ENCODE results near the gene KCND3. TPM values are rescaled to one million over a fixed set of nuclear protein-coding genes. Genes with fewer than 3 reads are reported as not detected.

The KCND3 gene
- not detected in 2 replicates for total RNA-seq

GRCh38 chr1:111989531-111990025 lies at the start of gene KCND3:
Gene KCND3, minus strand, starts transcription at chr1:111989668.

GRCh38 chr1:111755331-111756123 lies 233.9 kb downstream of the KCND3 start, which contains the start of gene DDX20:
Gene DDX20, plus strand, starts transcription at chr1:111755901. Its CDS starts 24 bp downstream, at chr1:111755925.

DNA sequence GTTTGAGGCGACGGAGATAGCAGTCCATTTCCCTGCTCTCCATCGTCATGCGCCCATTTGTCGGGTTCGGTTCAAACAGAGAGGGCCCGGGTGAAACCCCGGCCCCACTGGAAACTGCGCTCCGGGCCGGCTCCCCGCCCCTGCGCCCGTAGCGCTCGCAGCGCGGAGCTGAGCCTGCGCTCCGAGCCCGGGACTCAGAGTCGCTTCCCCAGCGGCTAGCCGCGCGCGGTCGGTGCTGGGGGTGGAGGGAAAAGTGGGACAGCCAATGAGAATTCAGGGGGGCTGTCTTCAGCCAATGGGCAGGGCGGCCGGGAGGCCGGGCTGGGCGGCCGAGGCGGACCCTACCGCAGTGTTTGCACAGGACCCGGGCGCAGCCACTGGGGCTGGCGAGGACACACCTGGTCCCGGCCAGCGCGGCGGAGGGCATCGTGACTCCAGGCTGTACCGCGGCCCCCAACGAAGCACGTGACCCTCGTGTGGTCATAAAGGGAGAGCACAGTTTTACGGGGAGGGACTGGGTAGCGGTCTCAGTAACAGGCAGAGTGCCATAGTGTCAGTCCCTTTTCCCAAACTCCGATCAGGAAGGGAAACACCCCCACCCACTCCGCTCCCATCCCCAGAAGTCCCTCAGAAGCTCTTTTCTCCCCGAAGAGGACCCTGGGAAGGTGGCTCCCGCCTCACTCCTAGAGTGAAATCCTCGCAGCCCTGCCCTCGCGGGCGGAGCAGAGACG lies 250.1 kb downstream of the KCND3 start, which contains the start of gene INKA2:
Gene INKA2, minus strand, starts transcription at position 202 of the 731 bp plus-strand sequence. Its CDS starts 153 bp downstream, at position 49.

Other genes with a start within 250 kb of the KCND3 start
- 12.6 and 12.9 TPM in 2 replicates for gene DDX20, start 233.8 kb downstream of the KCND3 start, total RNA-seq

Data from bronchus fibroblast of lung (primary cell).